Measurements from ENCODE around the gene RSRC1. TPM values are rescaled to one million over a fixed set of nuclear protein-coding genes. Genes with fewer than 3 reads are reported as not detected.

RSRC1 gene
- total RNA-seq, 2 donors from 2014 or later, result 28.5 to 32.0 TPM

DNA sequence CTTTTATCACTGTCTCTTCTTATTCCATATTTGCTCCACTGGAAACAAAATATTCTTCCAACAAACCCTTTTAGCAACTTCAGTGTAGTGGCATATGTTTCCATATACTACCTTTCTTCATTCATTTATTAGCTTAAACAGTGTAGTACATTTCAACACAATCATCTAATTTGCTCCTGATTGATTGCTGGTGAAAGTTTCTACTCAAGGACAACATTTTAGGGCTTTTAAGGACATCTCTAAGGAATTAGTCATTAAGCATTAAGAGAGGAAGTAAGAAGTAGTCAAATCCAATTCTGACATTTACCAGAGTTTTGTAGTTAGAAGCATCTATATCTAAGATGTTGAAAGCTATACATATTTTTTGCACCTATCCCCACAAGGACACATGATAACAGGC lies 55.8 kb downstream of the RSRC1 start:
- Histone ChIP-seq H3K9ac (ENCODE audit: low read depth in 2 of 2, low read length in 2 of 2) (no peak overlapping the region), H3K27me3 (no peaks in the 10 kb centered on the region), H3K4me1 (no peaks in the 10 kb centered on the region), H3K36me3 (no peaks in the 10 kb centered on the region), H3K27ac (no peak overlapping the region), H3K9me3 (no peaks in the 10 kb centered on the region), H3K4me3 (no peak overlapping the region)
- no peak for DNase-seq
- intact Hi-C loops (cut with DNase I), result no loop called here
- TF ChIP-seq, protein P1, sequence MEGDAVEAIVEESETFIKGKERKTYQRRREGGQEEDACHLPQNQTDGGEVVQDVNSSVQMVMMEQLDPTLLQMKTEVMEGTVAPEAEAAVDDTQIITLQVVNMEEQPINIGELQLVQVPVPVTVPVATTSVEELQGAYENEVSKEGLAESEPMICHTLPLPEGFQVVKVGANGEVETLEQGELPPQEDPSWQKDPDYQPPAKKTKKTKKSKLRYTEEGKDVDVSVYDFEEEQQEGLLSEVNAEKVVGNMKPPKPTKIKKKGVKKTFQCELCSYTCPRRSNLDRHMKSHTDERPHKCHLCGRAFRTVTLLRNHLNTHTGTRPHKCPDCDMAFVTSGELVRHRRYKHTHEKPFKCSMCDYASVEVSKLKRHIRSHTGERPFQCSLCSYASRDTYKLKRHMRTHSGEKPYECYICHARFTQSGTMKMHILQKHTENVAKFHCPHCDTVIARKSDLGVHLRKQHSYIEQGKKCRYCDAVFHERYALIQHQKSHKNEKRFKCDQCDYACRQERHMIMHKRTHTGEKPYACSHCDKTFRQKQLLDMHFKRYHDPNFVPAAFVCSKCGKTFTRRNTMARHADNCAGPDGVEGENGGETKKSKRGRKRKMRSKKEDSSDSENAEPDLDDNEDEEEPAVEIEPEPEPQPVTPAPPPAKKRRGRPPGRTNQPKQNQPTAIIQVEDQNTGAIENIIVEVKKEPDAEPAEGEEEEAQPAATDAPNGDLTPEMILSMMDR (IDR thresholded peaks at IDR 0.05), result no peak

DNA sequence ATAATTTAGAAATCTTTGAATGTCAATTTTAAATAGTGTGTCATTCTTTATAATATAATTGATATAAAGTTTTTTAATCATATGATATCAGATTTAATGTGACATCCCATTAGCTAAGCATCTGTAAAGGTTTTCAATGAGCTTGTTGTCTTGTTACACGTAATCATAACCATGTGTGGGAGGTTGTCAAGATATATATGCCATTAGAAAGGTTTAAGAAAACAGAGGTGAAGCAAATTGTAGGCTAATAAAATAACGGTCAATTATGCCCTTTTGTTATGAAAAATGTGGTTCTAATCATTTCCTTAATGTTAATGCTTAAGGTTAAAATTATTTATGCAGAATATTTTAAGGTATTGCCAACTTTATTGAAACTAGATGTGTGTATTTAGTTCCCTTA lies 56.3 kb downstream of the RSRC1 start:
- Histone ChIP-seq H3K27me3 (no peaks in the 10 kb centered on the region), H3K9ac (ENCODE audit: low read depth in 2 of 2, low read length in 2 of 2) (no peak overlapping the region), H3K36me3 (no peaks in the 10 kb centered on the region), H3K9me3 (no peaks in the 10 kb centered on the region), H3K27ac (no peak overlapping the region), H3K4me3 (no peak overlapping the region), H3K4me1 (no peaks in the 10 kb centered on the region)
- intact Hi-C loops (cut with DNase I), result no loop called here
- TF ChIP-seq, protein P1 (IDR thresholded peaks at IDR 0.05), result no peak
- no peak for DNase-seq

DNA sequence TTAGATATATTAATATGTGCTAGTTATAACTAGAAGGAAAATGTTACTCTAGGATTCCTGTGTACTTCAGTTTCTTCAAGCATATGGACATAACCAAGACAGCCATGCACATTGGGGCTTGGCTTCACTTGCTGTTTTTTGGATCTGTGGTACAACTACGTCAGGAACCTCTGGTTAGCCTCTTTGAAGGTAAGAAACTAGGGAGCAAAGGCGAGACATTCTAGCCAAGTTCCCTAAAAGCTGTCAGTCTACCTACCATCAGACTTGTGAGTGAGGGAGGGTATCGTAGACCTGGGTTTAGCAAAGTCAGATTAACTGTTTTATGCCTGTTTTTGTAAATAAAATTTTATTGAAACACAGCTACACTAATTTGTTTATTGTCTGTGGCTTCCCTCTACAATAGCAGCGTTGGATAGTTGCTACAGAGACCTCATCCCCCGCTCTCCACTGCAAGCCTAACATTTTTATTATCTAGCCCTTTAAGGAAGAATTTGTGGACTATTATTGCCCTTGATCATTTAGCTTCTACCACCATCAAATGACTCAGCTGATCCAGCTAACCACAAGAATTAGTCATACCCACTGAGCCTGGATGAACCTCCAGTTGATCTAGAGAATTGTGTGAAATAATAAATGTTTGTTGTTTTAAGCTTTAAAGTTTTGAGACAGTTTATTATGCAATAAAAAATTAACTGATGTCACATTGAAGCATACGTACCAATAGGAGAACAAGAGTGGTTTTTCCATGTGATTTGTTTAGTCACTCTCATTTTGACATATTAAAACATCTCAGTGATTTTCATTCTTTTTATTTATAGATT lies 58.1 kb downstream of the RSRC1 start:
- TF ChIP-seq, protein P1 (IDR thresholded peaks at IDR 0.05), result no peak
- no peak overlapping the region for H3K27ac ChIP-seq
- H3K27me3 ChIP-seq, result no peaks in the 10 kb centered on the region
- no peak for DNase-seq
- intact Hi-C loops (cut with DNase I), result no loop called here
- no peaks in the 10 kb centered on the region for H3K36me3 ChIP-seq
- no peak overlapping the region for H3K4me3 ChIP-seq
- H3K9ac ChIP-seq (ENCODE audit: low read depth in 2 of 2, low read length in 2 of 2), result no peak overlapping the region
- no peaks in the 10 kb centered on the region for H3K9me3 ChIP-seq
- no peaks in the 10 kb centered on the region for H3K4me1 ChIP-seq

DNA sequence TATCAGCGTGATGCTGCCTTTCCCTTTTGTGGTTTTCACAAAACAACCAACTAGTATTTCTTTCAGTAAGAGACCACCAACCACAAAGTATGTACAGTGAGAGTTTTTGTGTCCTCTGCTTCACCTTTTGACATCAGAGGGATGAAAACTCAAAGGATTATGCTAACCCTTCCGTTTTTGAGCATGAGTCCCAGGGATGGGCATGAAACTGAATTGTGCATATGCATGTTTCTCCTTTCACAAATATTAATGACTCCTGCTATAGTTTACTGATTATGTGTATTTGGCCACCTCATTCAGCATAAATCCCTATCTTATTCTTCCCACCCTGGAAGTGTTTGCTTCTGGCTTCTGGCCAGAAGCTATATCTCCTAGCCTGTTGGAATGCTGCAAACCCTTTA lies 59.2 kb downstream of the RSRC1 start:
- no peak overlapping the region for H3K9ac ChIP-seq (ENCODE audit: low read depth in 2 of 2, low read length in 2 of 2)
- no peaks in the 10 kb centered on the region for H3K9me3 ChIP-seq
- H3K4me1 ChIP-seq, result no peaks in the 10 kb centered on the region
- no peak overlapping the region for H3K27ac ChIP-seq
- H3K36me3 ChIP-seq, result no peaks in the 10 kb centered on the region
- TF ChIP-seq, protein P1 (IDR thresholded peaks at IDR 0.05), result no peak
- intact Hi-C loops (cut with DNase I), result no loop called here
- no peak overlapping the region for H3K4me3 ChIP-seq
- no peak for DNase-seq
- no peaks in the 10 kb centered on the region for H3K27me3 ChIP-seq

DNA sequence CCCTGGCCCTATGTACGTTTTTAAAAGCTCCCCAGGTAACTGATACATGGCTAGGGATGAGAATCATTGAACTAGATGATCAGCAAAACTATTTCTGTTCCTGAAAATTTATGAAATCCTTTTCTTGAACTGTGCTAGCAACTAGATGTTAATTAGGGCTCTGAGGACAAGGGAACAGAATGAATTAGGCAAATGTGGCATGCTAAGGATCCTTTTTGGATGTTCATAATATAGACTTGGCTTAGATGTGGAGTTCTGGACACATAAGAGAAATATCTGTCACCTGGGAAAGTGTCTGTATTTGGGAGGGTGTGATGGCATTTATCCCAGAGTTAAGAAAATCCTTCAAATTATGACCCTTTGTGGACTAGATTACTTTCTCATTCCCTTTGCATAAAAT lies 71.2 kb downstream of the RSRC1 start:
- intact Hi-C loops (cut with DNase I), result no loop called here

More for the DNA sequence above, 71.2 kb downstream of the RSRC1 start:
- H3K4me3 ChIP-seq, result no peak overlapping the region
- no peaks in the 10 kb centered on the region for H3K27me3 ChIP-seq
- H3K4me1 ChIP-seq, result no peaks in the 10 kb centered on the region
- no peak for DNase-seq
- H3K9ac ChIP-seq (ENCODE audit: low read depth in 2 of 2, low read length in 2 of 2), result no peak overlapping the region
- H3K27ac ChIP-seq, result no peak overlapping the region
- no peaks in the 10 kb centered on the region for H3K36me3 ChIP-seq
- TF ChIP-seq, protein P1 (IDR thresholded peaks at IDR 0.05), result no peak
- no peaks in the 10 kb centered on the region for H3K9me3 ChIP-seq
